ENCODE measurements around the gene TARS3.

Gene TARS3

GRCh38 chr15:101625184-101625583 is 99.1 kb downstream of the TARS3 start:
- DNase-seq = no peak

GRCh38 chr15:101623367-101624304 is 100.6 kb downstream of the TARS3 start:
- no peak for DNase-seq

- DNase-seq = no peak
Measured at GRCh38 chr15:101621961-101622360, 102.3 kb downstream of the TARS3 start.

GRCh38 chr15:101620671-101621070 is 103.6 kb downstream of the TARS3 start:
- no peak for DNase-seq

- DNase-seq = no peak
Measured at GRCh38 chr15:101619615-101619865, 104.7 kb downstream of the TARS3 start.

- DNase-seq = no peak
Measured at GRCh38 chr15:101618851-101619614, 105.2 kb downstream of the TARS3 start.

- no peak for DNase-seq
Measured at GRCh38 chr15:101618076-101618475, 106.2 kb downstream of the TARS3 start.

- no peak for DNase-seq
Measured at GRCh38 chr15:101617390-101617965, 106.8 kb downstream of the TARS3 start.

- peak in 4 of 56 donors; percentile 6 to 33 (median 18) for DNase-seq
Measured at GRCh38 chr15:101615986-101616848, 108.1 kb downstream of the TARS3 start.

GRCh38 chr15:101615414-101615985 is 108.8 kb downstream of the TARS3 start:
- DNase-seq = no peak

GRCh38 chr15:101614761-101615160 is 109.5 kb downstream of the TARS3 start:
- DNase-seq = no peak

GRCh38 chr15:101614001-101614585 is 110.2 kb downstream of the TARS3 start:
- no peak for DNase-seq

- DNase-seq = peak in 32 of 56 donors; percentile 8 to 76 (median 38)
Measured at GRCh38 chr15:101613130-101614000, 110.9 kb downstream of the TARS3 start.

- no peak for DNase-seq
Measured at GRCh38 chr15:101612676-101613075, 111.6 kb downstream of the TARS3 start.

GRCh38 chr15:101611580-101612299 is 112.5 kb downstream of the TARS3 start:
- no peak for DNase-seq

- no peak for DNase-seq
Measured at GRCh38 chr15:101611007-101611406, 113.3 kb downstream of the TARS3 start.

GRCh38 chr15:101610611-101611000 is 113.7 kb downstream of the TARS3 start:
- DNase-seq = no peak

- DNase-seq = peak in 4 of 56 donors; percentile 13 to 38 (median 30)
Measured at GRCh38 chr15:101609742-101610610, 114.3 kb downstream of the TARS3 start.
